GM23338 (cell line): Measurements from ENCODE around the gene TMEM185A. TPM values are rescaled to one million over a fixed set of nuclear protein-coding genes. Genes with fewer than 3 reads are reported as not detected.
"Not testable (repeated sequence)": the region's sequence is repeated elsewhere in the genome, so short reads cannot be mapped to it uniquely, and the experiment has no call there.

ENCODE experiments used
- ATAC-seq: fragments of 200-7000 bp; cut with Tn5 transposase; 3 replicates; pipeline ENCODE4 v1.9.1; 2020
- DNase-seq: peaks from one replicate; pipeline ENCODE4 v3.0.0-alpha.2; 2015; ENCODE audit warnings: low spot score
- H2AFZ ChIP-seq: fragments of 200-600 bp; sonication (generic); 2 replicates; pipeline ENCODE4 v1.8.0; 2016; ENCODE audit warnings: antibody characterized with exemption, mild to moderate bottlenecking, moderate library complexity
- H3F3A ChIP-seq: fragments of 200-600 bp; sonication (generic); replicated peaks from 2 replicates; pipeline ENCODE4 v1.8.0; 2017; ENCODE audit warnings: antibody characterized with exemption, mixed run types, low read depth
- H3K27ac ChIP-seq: fragments of 200-600 bp; sonication (generic); 2 replicates; pipeline ENCODE4 v1.6.1; 2016; ENCODE audit warnings: low read depth
- H3K27me3 ChIP-seq: fragments of 200-600 bp; sonication (generic); 2 replicates; pipeline ENCODE4 v1.8.0; 2016; ENCODE audit warnings: mild to moderate bottlenecking, mixed run types, moderate library complexity; ENCODE audit not compliant: insufficient read depth
- H3K36me3 ChIP-seq: fragments of 200-600 bp; sonication (generic); 2 replicates; pipeline ENCODE4 v1.8.0; 2016; ENCODE audit warnings: mild to moderate bottlenecking; ENCODE audit not compliant: insufficient read depth
- H3K4me1 ChIP-seq: fragments of 200-600 bp; sonication (generic); 2 replicates; pipeline ENCODE4 v1.8.0; 2016; ENCODE audit warnings: mild to moderate bottlenecking, moderate library complexity; ENCODE audit not compliant: insufficient read depth
- H3K4me2 ChIP-seq: fragments of 200-600 bp; sonication (generic); 2 replicates; pipeline ENCODE4 v1.7.1; 2017; ENCODE audit warnings: mixed run types
- H3K4me3 ChIP-seq: fragments of 200-600 bp; sonication (generic); 2 replicates; pipeline ENCODE4 v1.6.1; 2016; ENCODE audit warnings: mixed run types
- H3K79me2 ChIP-seq: fragments of 200-600 bp; sonication (generic); replicated peaks from 2 replicates; pipeline ENCODE4 v1.8.0; 2017; ENCODE audit warnings: mild to moderate bottlenecking; ENCODE audit not compliant: insufficient read depth
- H3K9me2 ChIP-seq: fragments of 200-600 bp; sonication (generic); 2 replicates; pipeline ENCODE4 v1.8.0; 2017; ENCODE audit not compliant: insufficient read depth
- H4K20me1 ChIP-seq: fragments of 200-600 bp; sonication (generic); replicated peaks from 2 replicates; pipeline ENCODE4 v1.8.0; 2017; ENCODE audit warnings: mild to moderate bottlenecking; ENCODE audit not compliant: insufficient read depth
- H3K27ac Mint-ChIP-seq: 2 replicates; pipeline ENCODE4 v1.8.0; 2020; ENCODE audit warnings: inconsistent platforms, mild to moderate bottlenecking, moderate library complexity, mixed read lengths
- H3K27me3 Mint-ChIP-seq: 3 replicates; pipeline ENCODE4 v1.8.0; 2022; ENCODE audit warnings: low read depth, mild to moderate bottlenecking, moderate library complexity, mixed read lengths, inconsistent platforms; ENCODE audit not compliant: insufficient read depth, poor library complexity
- H3K36me3 Mint-ChIP-seq: 3 replicates; pipeline ENCODE4 v1.8.0; 2021; ENCODE audit warnings: low read depth, mild to moderate bottlenecking, inconsistent platforms, moderate library complexity, mixed read lengths
- H3K4me1 Mint-ChIP-seq: 3 replicates; pipeline ENCODE4 v1.8.0; 2020; ENCODE audit warnings: mild to moderate bottlenecking, inconsistent platforms, mixed read lengths
- H3K4me3 Mint-ChIP-seq: 3 replicates; pipeline ENCODE4 v1.8.0; 2021; ENCODE audit warnings: moderate library complexity, mild to moderate bottlenecking, inconsistent platforms, mixed read lengths
- H3K9me3 Mint-ChIP-seq: 3 replicates; pipeline ENCODE4 v1.8.0; 2020; ENCODE audit warnings: moderate library complexity, mild to moderate bottlenecking, inconsistent platforms, mixed read lengths
- JUNB ChIP-seq: IDR thresholded peaks from one replicate; pipeline ENCODE4 v1.6.1; 2016; ENCODE audit warnings: antibody characterized with exemption; ENCODE audit not compliant: unreplicated experiment
- ZNF114 ChIP-seq: fragments of 250-450 bp; sonication (Bioruptor Pico); IDR thresholded peaks from 2 replicates; pipeline ENCODE4 v1.5.0; 2020; ENCODE audit warnings: mild to moderate bottlenecking, moderate library complexity
- polyA plus RNA-seq: library from polyadenylated mRNA; unstranded; fragments of >200 nt; fragmentation: Nextera tagmentation; extraction: Ambion mirVana; gene quantifications from 2 replicates; pipeline ENCODE4 v1.2.1, GENCODE V29; 2016
- total RNA-seq: library from RNA; depleted of rRNA; stranded (reverse); fragments of >200 nt; shearing (Covaris generic); gene quantifications from 2 replicates; pipeline ENCODE4 v1.2.3, GENCODE V29; 2014
- TF ChIP-seq, protein P1 (sequence below), 2 experiments: fragments of 200-600 bp in 1 of 2; sonication (generic) in 1 of 2; conservative IDR thresholded peaks; 2 replicates each; pipeline versions ENCODE4 v1.5.1 to v1.6.1; 2016 to 2017; ENCODE audit warnings: antibody characterized with exemption in 2 of 2, low read depth in 2 of 2, mild to moderate bottlenecking in 2 of 2, moderate library complexity in 1 of 2
- TF ChIP-seq, protein P2 (sequence below): IDR thresholded peaks from 2 replicates; pipeline ENCODE4 v1.6.1; 2016; ENCODE audit warnings: antibody characterized with exemption

The TMEM185A gene
- total and polyA plus RNA-seq, 2 experiments from 2014 or later = 9.3 to 16.7 TPM

DNA sequence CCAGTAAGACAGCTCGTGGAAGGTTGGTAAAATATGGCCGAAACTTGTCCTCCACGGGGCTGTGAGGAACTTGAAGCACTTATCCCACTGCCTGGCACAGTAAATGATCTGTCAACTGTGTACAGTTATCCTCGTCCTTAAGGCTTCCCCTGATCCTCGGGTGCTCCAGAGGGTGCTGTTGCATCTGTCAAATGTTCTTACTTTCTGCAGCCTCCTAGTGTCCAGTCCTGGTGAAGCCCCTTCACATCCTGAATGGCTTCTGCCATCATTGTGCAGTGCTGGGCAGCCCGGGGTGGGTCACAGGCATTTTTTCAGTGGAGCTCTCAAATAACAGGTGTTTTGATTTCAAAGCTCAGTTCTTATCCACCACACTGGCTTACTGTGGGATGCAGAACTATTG, 29.0 kb upstream of the TMEM185A start:
- H3K4me3 ChIP-seq, H3K36me3 Mint-ChIP-seq, H3K79me2 ChIP-seq, H2AFZ ChIP-seq, H3K27me3 Mint-ChIP-seq, DNase-seq, H3K4me2 ChIP-seq, H3F3A ChIP-seq, H3K9me2 ChIP-seq, H3K9me3 Mint-ChIP-seq, H3K27ac ChIP-seq, H3K4me3 Mint-ChIP-seq, H3K27ac Mint-ChIP-seq, H3K36me3 ChIP-seq, H3K4me1 Mint-ChIP-seq, H4K20me1 ChIP-seq, H3K4me1 ChIP-seq, H3K27me3 ChIP-seq: not testable (repeated sequence)
- ATAC-seq = peak; percentile 82

DNA sequence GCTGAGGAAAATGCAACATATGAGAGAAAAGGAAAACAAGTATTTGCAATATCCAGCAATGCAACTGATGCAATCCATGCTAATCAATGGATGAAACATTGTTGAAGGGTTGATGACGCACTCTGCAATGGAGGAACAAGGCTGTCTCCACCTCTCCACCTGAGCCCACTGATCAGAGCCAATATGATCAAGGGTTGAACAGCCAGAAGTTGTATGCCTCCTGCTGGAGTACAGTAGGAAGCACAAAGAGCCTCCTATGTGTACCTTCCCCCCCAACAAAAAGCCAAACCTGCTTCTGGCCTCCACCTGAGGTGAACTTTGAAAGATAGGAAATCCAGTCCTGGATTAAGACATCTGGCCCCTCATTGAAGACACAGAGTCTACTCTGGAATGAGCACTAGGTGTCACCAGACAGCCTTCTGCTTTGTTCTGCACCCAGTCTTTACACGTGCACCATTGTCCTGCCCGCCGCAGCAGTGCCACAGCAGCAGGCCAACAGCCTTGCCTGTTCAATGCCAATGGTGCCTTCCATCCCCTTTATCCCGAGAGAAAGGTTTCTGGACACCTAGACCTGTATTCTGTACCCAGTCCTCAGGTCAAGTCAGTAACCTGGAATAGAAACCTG, 24.8 kb upstream of the TMEM185A start:
- not testable (repeated sequence) for H3K27ac ChIP-seq, H3K4me3 ChIP-seq, H3K36me3 ChIP-seq, H3K27ac Mint-ChIP-seq, H3K4me2 ChIP-seq, H3K79me2 ChIP-seq, H3K9me2 ChIP-seq, H4K20me1 ChIP-seq, H3F3A ChIP-seq, H3K4me3 Mint-ChIP-seq, H3K9me3 Mint-ChIP-seq, H3K27me3 ChIP-seq, H3K36me3 Mint-ChIP-seq, H3K27me3 Mint-ChIP-seq, DNase-seq, H2AFZ ChIP-seq, H3K4me1 Mint-ChIP-seq, H3K4me1 ChIP-seq
- peak; percentile 73 for ATAC-seq

DNA sequence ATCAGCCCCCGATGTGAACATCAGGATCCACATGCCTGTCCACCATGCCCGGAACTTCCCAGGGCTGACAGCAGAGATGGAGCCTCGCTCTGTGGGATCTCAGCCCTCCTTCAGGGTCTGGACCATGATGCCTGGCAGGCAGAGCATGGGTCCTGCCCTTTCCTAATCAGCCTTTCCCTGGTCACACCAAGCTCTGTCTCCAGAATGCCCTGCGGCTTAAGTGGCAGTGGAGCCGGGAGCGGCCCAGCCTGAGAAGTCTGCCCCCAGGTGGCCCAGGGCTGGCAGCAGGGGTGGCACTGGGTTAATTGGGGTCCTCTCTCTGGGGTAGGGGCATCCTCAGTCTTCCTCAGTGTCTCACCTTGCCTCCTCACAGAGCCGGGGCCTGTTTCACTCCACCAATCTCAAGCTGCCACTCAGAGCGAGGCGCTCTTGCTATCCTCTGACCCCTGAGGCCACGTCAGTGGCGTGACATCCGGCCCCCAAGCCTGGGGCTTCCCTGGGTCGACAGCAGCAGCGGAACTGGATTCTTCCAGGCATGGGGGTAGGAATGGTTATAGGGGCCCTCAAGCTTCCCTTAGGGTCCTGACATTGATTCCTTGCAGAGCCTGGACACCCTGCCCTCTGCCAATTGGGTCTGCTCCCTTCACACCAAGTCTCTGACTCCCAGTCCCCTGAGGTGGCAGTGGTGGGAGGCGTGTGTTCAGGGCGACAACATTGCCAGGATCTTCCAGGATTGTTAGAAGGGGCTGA, 20.8 kb upstream of the TMEM185A start:
- no peak overlapping the region for H3K4me3 Mint-ChIP-seq
- Histone ChIP-seq H3K36me3 (no peaks in the 10 kb centered on the region), H3K9me2 (no peaks in the 10 kb centered on the region), H3K4me2 (no peak overlapping the region), H2AFZ (no peak overlapping the region), H3K79me2 (no peaks in the 10 kb centered on the region), H3K4me1 (no peaks in the 10 kb centered on the region), H4K20me1 (no peaks in the 10 kb centered on the region), H3F3A (no peaks in the 10 kb centered on the region), H3K27ac (no peak overlapping the region), H3K27me3 (no peaks in the 10 kb centered on the region), H3K4me3 (no peak overlapping the region)
- no peak overlapping the region for H3K27ac Mint-ChIP-seq
- H3K4me1 Mint-ChIP-seq = no peaks in the 10 kb centered on the region
- TF ChIP-seq, protein P1, sequence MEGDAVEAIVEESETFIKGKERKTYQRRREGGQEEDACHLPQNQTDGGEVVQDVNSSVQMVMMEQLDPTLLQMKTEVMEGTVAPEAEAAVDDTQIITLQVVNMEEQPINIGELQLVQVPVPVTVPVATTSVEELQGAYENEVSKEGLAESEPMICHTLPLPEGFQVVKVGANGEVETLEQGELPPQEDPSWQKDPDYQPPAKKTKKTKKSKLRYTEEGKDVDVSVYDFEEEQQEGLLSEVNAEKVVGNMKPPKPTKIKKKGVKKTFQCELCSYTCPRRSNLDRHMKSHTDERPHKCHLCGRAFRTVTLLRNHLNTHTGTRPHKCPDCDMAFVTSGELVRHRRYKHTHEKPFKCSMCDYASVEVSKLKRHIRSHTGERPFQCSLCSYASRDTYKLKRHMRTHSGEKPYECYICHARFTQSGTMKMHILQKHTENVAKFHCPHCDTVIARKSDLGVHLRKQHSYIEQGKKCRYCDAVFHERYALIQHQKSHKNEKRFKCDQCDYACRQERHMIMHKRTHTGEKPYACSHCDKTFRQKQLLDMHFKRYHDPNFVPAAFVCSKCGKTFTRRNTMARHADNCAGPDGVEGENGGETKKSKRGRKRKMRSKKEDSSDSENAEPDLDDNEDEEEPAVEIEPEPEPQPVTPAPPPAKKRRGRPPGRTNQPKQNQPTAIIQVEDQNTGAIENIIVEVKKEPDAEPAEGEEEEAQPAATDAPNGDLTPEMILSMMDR (conservative IDR thresholded peaks at IDR 0.05; ENCODE audit: low read depth in 2 of 2) = 0 out of 4 replicates have a peak, but pooled peaks of 1 of the 2 experiments have one; percentile 11
- TF ChIP-seq JUNB (no peak), ZNF114 (CRISPR knock-in tag) (no peak)
- TF ChIP-seq, protein P2, sequence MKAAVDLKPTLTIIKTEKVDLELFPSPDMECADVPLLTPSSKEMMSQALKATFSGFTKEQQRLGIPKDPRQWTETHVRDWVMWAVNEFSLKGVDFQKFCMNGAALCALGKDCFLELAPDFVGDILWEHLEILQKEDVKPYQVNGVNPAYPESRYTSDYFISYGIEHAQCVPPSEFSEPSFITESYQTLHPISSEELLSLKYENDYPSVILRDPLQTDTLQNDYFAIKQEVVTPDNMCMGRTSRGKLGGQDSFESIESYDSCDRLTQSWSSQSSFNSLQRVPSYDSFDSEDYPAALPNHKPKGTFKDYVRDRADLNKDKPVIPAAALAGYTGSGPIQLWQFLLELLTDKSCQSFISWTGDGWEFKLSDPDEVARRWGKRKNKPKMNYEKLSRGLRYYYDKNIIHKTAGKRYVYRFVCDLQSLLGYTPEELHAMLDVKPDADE = no peak
- DNase-seq (no peak), ATAC-seq (no peak)
- peaks cover 3% of the 10 kb centered on the region for H3K27me3 Mint-ChIP-seq
- H3K9me3 Mint-ChIP-seq = no peaks in the 10 kb centered on the region
- no peaks in the 10 kb centered on the region for H3K36me3 Mint-ChIP-seq
